GM12878 (cell line): ENCODE measurements around the gene KDELR1. TPM values are rescaled to one million over a fixed set of nuclear protein-coding genes. Genes with fewer than 3 reads are reported as not detected.
A peak's percentile ranks its signal among the peaks of the same experiment; 100 is the strongest.

ENCODE experiments used
- ATAC-seq: fragments of 200-7000 bp; cut with Tn5 transposase; 3 replicates; pipeline ENCODE4 v1.9.1; 2020; ENCODE audit warnings: mild to moderate bottlenecking, moderate library complexity
- BruUV-seq: library from RNA; stranded (reverse); fragments of 400-500 nt; replicated peaks from 2 replicates; lab custom pipeline; 2021; lab: Mats Ljungman, UMichigan
- CTCF ChIA-PET: fragments of 300-600 bp; sonication (Branson Sonifier 250); formaldehyde crosslinking; extraction: SDS; loops from one replicate; lab custom pipeline; 2021; ENCODE audit warnings: inconsistent platforms; lab: Yijun Ruan, JAX
- POLR2A ChIA-PET: fragments of 350-600 bp; formaldehyde crosslinking; extraction: SDS; loops from one replicate; lab custom pipeline; 2021; ENCODE audit warnings: inconsistent platforms; lab: Charles Lee
- RAD21 ChIA-PET: fragments of 300-600 bp; sonication (Branson Sonifier 250); formaldehyde crosslinking; loops from one replicate; lab custom pipeline; 2023; ENCODE audit warnings: antibody characterized with exemption; ENCODE audit not compliant: unreplicated experiment; lab: Charles Lee
- SMC1A ChIA-PET: fragments of 300-600 bp; sonication (Branson Sonifier 250); formaldehyde crosslinking; loops from one replicate; lab custom pipeline; 2023; ENCODE audit not compliant: unreplicated experiment, uncharacterized antibody; lab: Charles Lee
- DNase-seq: peaks from one replicate; pipeline ENCODE4 v3.0.0-alpha.2; 2011; ENCODE audit warnings: low read depth, low spot score
- FAIRE-seq: peaks from 3 replicates; lab custom pipeline; 2011; peaks lifted over from hg19 to GRCh38; lab: Jason Lieb, UNC
- H2AFZ ChIP-seq: 2 replicates; pipeline ENCODE4 v1.6.0; 2011; ENCODE audit warnings: low read depth, low read length, control low read depth; ENCODE audit not compliant: control insufficient read depth
- H3K27ac ChIP-seq: 2 replicates; pipeline ENCODE4 v1.5.1; 2011; ENCODE audit warnings: control low read depth; ENCODE audit not compliant: control insufficient read depth, insufficient read depth
- H3K27me3 ChIP-seq, 2 experiments: replicated peaks in 1 of 2; 2 replicates each; pipeline versions ENCODE4 v1.6.0 to v1.6.1; 2011; ENCODE audit warnings: low read length in 1 of 2; ENCODE audit not compliant: control insufficient read depth in 2 of 2, insufficient read depth in 2 of 2
- H3K36me3 ChIP-seq, 2 experiments: 2 replicates each; pipeline ENCODE4 v1.5.1; 2011; ENCODE audit warnings: low read length in 1 of 2; ENCODE audit not compliant: control insufficient read depth in 2 of 2, insufficient read depth in 2 of 2
- H3K4me1 ChIP-seq: 2 replicates; pipeline ENCODE4 v1.6.1; 2011; ENCODE audit warnings: mild to moderate bottlenecking, low read length, moderate library complexity, mixed read lengths; ENCODE audit not compliant: control insufficient read depth, insufficient read depth
- H3K4me2 ChIP-seq: 2 replicates; pipeline ENCODE4 v1.6.0; 2011; ENCODE audit warnings: control low read depth; ENCODE audit not compliant: control insufficient read depth, insufficient read depth
- H3K4me3 ChIP-seq: fragments of 200-600 bp; sonication (generic); 2 replicates; pipeline ENCODE4 v1.5.1; 2016
- H3K79me2 ChIP-seq: 2 replicates; pipeline ENCODE4 v1.6.0; 2011; ENCODE audit warnings: low read length; ENCODE audit not compliant: control insufficient read depth, insufficient read depth
- H3K9ac ChIP-seq: 2 replicates; pipeline ENCODE4 v1.8.0; 2011; ENCODE audit warnings: low read length, control low read depth, mixed read lengths; ENCODE audit not compliant: control insufficient read depth, insufficient read depth
- H3K9me3 ChIP-seq: replicated peaks from 3 replicates; pipeline ENCODE4 v1.5.1; 2011; ENCODE audit warnings: mild to moderate bottlenecking, low read length; ENCODE audit not compliant: control insufficient read depth, insufficient read depth
- H4K20me1 ChIP-seq: 2 replicates; pipeline ENCODE4 v1.6.0; 2011; ENCODE audit not compliant: control insufficient read depth, insufficient read depth
- DPF2 ChIP-seq: fragments of 450-650 bp; IDR thresholded peaks from 2 replicates; pipeline ENCODE4 v1.6.1; 2017; ENCODE audit warnings: mild to moderate bottlenecking
- ETV6 ChIP-seq, 2 experiments: fragments of 450-650 bp in 1 of 2; IDR thresholded peaks in 1 of 2; conservative IDR thresholded peaks in 1 of 2; 2 replicates each; pipeline ENCODE4 v1.6.1; 2014; ENCODE audit warnings: antibody characterized with exemption in 1 of 2, borderline replicate concordance in 1 of 2, low read depth in 1 of 2, mild to moderate bottlenecking in 1 of 2, moderate library complexity in 1 of 2
- HDAC2 ChIP-seq: fragments of 200-600 bp; sonication (generic); IDR thresholded peaks from 2 replicates; pipeline ENCODE4 v1.6.1; 2017
- NBN ChIP-seq: fragments of 450-650 bp; IDR thresholded peaks from 2 replicates; pipeline ENCODE4 v1.6.1; 2016
- NFXL1 ChIP-seq: fragments of 450-650 bp; IDR thresholded peaks from 2 replicates; pipeline ENCODE4 v1.6.1; 2017; ENCODE audit warnings: antibody characterized with exemption, mild to moderate bottlenecking, borderline replicate concordance
- NRF1 ChIP-seq: conservative IDR thresholded peaks from 2 replicates; pipeline ENCODE4 v1.6.1; 2011; ENCODE audit warnings: mild to moderate bottlenecking, low read depth, low read length, improper control_type of control experiment
- RAD21 ChIP-seq: IDR thresholded peaks from 2 replicates; pipeline ENCODE4 v1.6.1; 2011; ENCODE audit warnings: mild to moderate bottlenecking, low read depth, low read length, moderate library complexity; ENCODE audit not compliant: insufficient read depth
- SUPT20H ChIP-seq: IDR thresholded peaks from 2 replicates; pipeline ENCODE4 v1.6.1; 2011; ENCODE audit warnings: low read depth, mild to moderate bottlenecking, low read length, moderate library complexity, borderline replicate concordance; ENCODE audit not compliant: control insufficient read depth
- SUZ12 ChIP-seq: fragments of 200-600 bp; sonication (generic); IDR thresholded peaks from one replicate; pipeline ENCODE4 v1.6.1; 2018; ENCODE audit warnings: antibody characterized with exemption, mild to moderate bottlenecking; ENCODE audit not compliant: unreplicated experiment
- TAF1 ChIP-seq: IDR thresholded peaks from 2 replicates; pipeline ENCODE4 v1.6.1; 2011; ENCODE audit warnings: mild to moderate bottlenecking, low read depth, low read length, borderline replicate concordance
- TCF12 ChIP-seq: IDR thresholded peaks from 2 replicates; pipeline ENCODE4 v1.6.1; 2011; ENCODE audit warnings: low read depth, mild to moderate bottlenecking, low read length
- ZNF687 ChIP-seq: fragments of 450-650 bp; IDR thresholded peaks from 2 replicates; pipeline ENCODE4 v1.6.1; 2017; ENCODE audit warnings: mild to moderate bottlenecking, moderate library complexity
- WGBS: methylation state at CpG from one replicate; pipeline ENCODE4 v1.1.6; 2016; ENCODE audit warnings: low lambda C conversion rate; ENCODE audit not compliant: insufficient replicate concordance, insufficient coverage; ENCODE audit errors: missing lambda C conversion rate; 5-methylcytosine and 5-hydroxymethylcytosine counted together
- in situ Hi-C: fragments of 300-500 bp; cut with MboI; formaldehyde crosslinking; loops from 9 replicates; pipeline ENCODE4 v1.14.3; 2018; ENCODE audit warnings: mixed read lengths
- intact Hi-C: fragments of 100-400 bp; cut with micrococcal nuclease; formaldehyde crosslinking; loops from one replicate; pipeline ENCODE4 v1.14.2; 2022; ENCODE audit not compliant: unreplicated experiment
- polyA plus RNA-seq, 11 experiments: library from polyadenylated mRNA; depleted of rRNA in 4 of 11; unstranded in 6 of 11; stranded (reverse) in 5 of 11; fragments of >200 nt; fragmentation: Nextera tagmentation in 4 of 11; fragmentation: Illumina TruSeq in 1 of 11; extraction: Ambion mirVana in 4 of 11; extraction: Trizol in 1 of 11; gene quantifications; 1 replicate in 1 of 11; 2 replicates in 10 of 11; pipeline versions ENCODE4 v1.2.1 to v1.2.3, GENCODE V29; 2011 to 2016; ENCODE audit warnings: inconsistent platforms in 2 of 11, missing spikeins in 2 of 11, low read depth in 1 of 11
- total RNA-seq, 4 experiments: library from RNA; depleted of rRNA in 3 of 4; stranded (reverse); fragments of >200 nt in 3 of 4; fragmentation: Illumina TruSeq in 1 of 4; extraction: Trizol in 1 of 4; gene quantifications; 2 replicates each; pipeline versions ENCODE4 v1.2.1 to v1.2.3, GENCODE V29; 2013 to 2021

Gene KDELR1
- total and polyA plus RNA-seq, 10 of the 15 experiments (the other 5 are each of a cell fraction or from before 2014, with no cell fraction given), result 2.3 to 71.0 (median 45.2) TPM

GRCh38 chr19:48396016-48396823, 4.9 kb upstream of the KDELR1 start:
- intact Hi-C loops (no loop called here), in situ Hi-C loops (no loop called here)
- BruUV-seq, result no TSS peak
- POLR2A ChIA-PET, result no interaction called here
- Histone ChIP-seq H3K4me1 (peaks cover 8% of the 10 kb centered on the region; the same call in 1 of the 2 replicates), H3K9me3 (no peaks in the 10 kb centered on the region), H3K4me3 (no peak overlapping the region), H3K9ac (no peak overlapping the region)
- FAIRE-seq (no peak), DNase-seq (no peak)
- TF ChIP-seq SUPT20H (no peak), ETV6 (conservative IDR thresholded peaks at IDR 0.05 in 1 of 2, IDR thresholded peaks at IDR 0.05 in 1 of 2; ENCODE audit: borderline replicate concordance in 1 of 2, low read depth in 1 of 2) (no peak), NFXL1 (no peak), NBN (no peak), HDAC2 (no peak)
- TF ChIP-seq, all 136 proteins: peak for 0
- Histone ChIP-seq H3K79me2 (peaks cover 3% of the 10 kb centered on the region), H3K4me2 (no peak overlapping the region), H3K27ac (no peak overlapping the region), H3K36me3 (no peaks in the 10 kb centered on the region), H3K27me3 (peaks cover 13 to 16% of the 10 kb centered on the region in 2 experiments), H2AFZ (no peak overlapping the region), H4K20me1 (no peaks in the 10 kb centered on the region)
- ChIA-PET CTCF (interaction anchor here (0.8 kb wide), 1 partner anchor 33 kb away, joined by 3 read pairs; no protein-coding TSS in a partner anchor), RAD21 (no interaction called here), SMC1A (no interaction called here)
- WGBS, result 49% methylated on average over 24 of the region's 24 CpGs
- no peak for ATAC-seq

- no peak overlapping the region for H2AFZ ChIP-seq
- ATAC-seq (no peak), DNase-seq (no peak), FAIRE-seq (no peak)
- peaks cover 13 to 16% of the 10 kb centered on the region in 2 experiments for H3K27me3 ChIP-seq
- H3K36me3 ChIP-seq, result no peaks in the 10 kb centered on the region
- H3K4me2 ChIP-seq, result no peak overlapping the region
- BruUV-seq, result no TSS peak
- WGBS, result 30% methylated on average over 9 of the region's 9 CpGs
- H3K4me3 ChIP-seq, result no peak overlapping the region
- H3K79me2 ChIP-seq, result peaks cover 10% of the 10 kb centered on the region
- no peak overlapping the region for H3K27ac ChIP-seq
- no peaks in the 10 kb centered on the region for H3K9me3 ChIP-seq
- intact Hi-C loops (no loop called here), in situ Hi-C loops (no loop called here)
- RAD21 ChIA-PET, result no interaction called here
- TF ChIP-seq SUZ12 (peak; percentile 73), TAF1 (no peak), DPF2 (no peak), NRF1 (no peak), ZNF687 (no peak), TCF12 (no peak), RAD21 (no peak)
- CTCF ChIA-PET, result interaction anchor here (0.8 to 1.0 kb wide), 2 partner anchors 32 to 193 kb away, joined by 3 read pairs; no protein-coding TSS in a partner anchor
- H4K20me1 ChIP-seq, result no peaks in the 10 kb centered on the region
- POLR2A ChIA-PET, result no interaction called here
- SMC1A ChIA-PET, result no interaction called here
- H3K9ac ChIP-seq, result no peak overlapping the region
- H3K4me1 ChIP-seq, result peaks cover 8% of the 10 kb centered on the region; the same call in 1 of the 2 replicates
Observed at GRCh38 chr19:48395499-48395898, 4.1 kb upstream of the KDELR1 start.
